ENCODE data around the gene C4orf46. TPM values are rescaled to one million over a fixed set of nuclear protein-coding genes. Genes with fewer than 3 reads are reported as not detected.

Gene C4orf46
- total RNA-seq (2014; rRNA removed; shearing (Covaris generic)) (41.5 and 51.5 TPM in 2 replicates), polyA plus RNA-seq (2016; fragmentation: Nextera tagmentation; extraction: Ambion mirVana) (18.9 and 23.9 TPM in 2 replicates)
- long read RNA-seq, transcript C4orf46-201 (2 exons, 3,521 nt), result major isoform, 11 of 15 reads
- long read RNA-seq, partial matches to known transcripts, result 0 of 15 reads
- long read RNA-seq, other reads (novel, unspliced or antisense), result 4 of 15 reads

- Mint-ChIP-seq H3K4me3 (peak within 1 kb of the TSS; percentile 98), H3K4me1 (peaks cover 14% of the 10 kb centered on the region; the same call in 2 of the 3 replicates), H3K9me3 (no peaks in the 10 kb centered on the region; the same call in 2 of the 3 replicates), H3K36me3 (ENCODE audit: low read depth) (peaks cover 10% of the 10 kb centered on the region), H3K27me3 (ENCODE audit: insufficient read depth, low read depth, poor library complexity) (peaks cover 12% of the 10 kb centered on the region), H3K27ac (peak within 1 kb of the TSS; percentile 98)
- peaks cover 50% of the 10 kb centered on the region for H3K79me2 ChIP-seq (replicated peaks; ENCODE audit: insufficient read depth)
- 0 out of 2 replicates have a peak, but pooled peaks cover 5% of the 10 kb centered on the region for H3K4me1 ChIP-seq (ENCODE audit: insufficient read depth)
- H3K4me2 ChIP-seq, result peak within 1 kb of the TSS; percentile 81
- peak within 1 kb of the TSS; percentile 76 for H3K4me3 ChIP-seq
- H3K27me3 ChIP-seq (ENCODE audit: insufficient read depth), result no peaks in the 10 kb centered on the region
- no peaks in the 10 kb centered on the region; the same call in 1 of the 2 replicates for H4K20me1 ChIP-seq (replicated peaks; ENCODE audit: insufficient read depth)
- peak within 1 kb of the TSS; percentile 84 for H3K27ac ChIP-seq (ENCODE audit: low read depth)
- peak within 1 kb of the TSS; percentile 74 for H2AFZ ChIP-seq
- TF ChIP-seq POLR2AphosphoS5 (IDR thresholded peaks at IDR 0.05; ENCODE audit: low read depth) (peak; percentile 81), NANOG (IDR thresholded peaks at IDR 0.05; ENCODE audit: borderline replicate concordance) (no peak), CTCF (conservative IDR thresholded peaks at IDR 0.05; ENCODE audit: low read depth in 2 of 2) (no peak)
- H3K36me3 ChIP-seq (ENCODE audit: insufficient read depth), result peaks cover 5% of the 10 kb centered on the region; the same call in 1 of the 2 replicates
- peaks cover 5% of the 10 kb centered on the region; the same call in 1 of the 2 replicates for H3F3A ChIP-seq (replicated peaks; ENCODE audit: low read depth)
- ATAC-seq (no peak), DNase-seq (ENCODE audit: low spot score) (no peak)
- no peaks in the 10 kb centered on the region for H3K9me2 ChIP-seq (ENCODE audit: insufficient read depth)
These were observed at the start of gene C4orf46 for GRCh38 chr4:158671665-158671914. TSS of gene C4orf46 (minus strand) at chr4:158671887. CDS start at chr4:158671801, 86 bp downstream.

- H3K4me1 Mint-ChIP-seq, result no peaks in the 10 kb centered on the region
- no peak overlapping the region for H3K27ac Mint-ChIP-seq
- H3K9me3 Mint-ChIP-seq, result no peaks in the 10 kb centered on the region
- peaks cover 87% of the 10 kb centered on the region for H3K36me3 Mint-ChIP-seq (ENCODE audit: low read depth)
- DNase-seq (ENCODE audit: low spot score) (no peak), ATAC-seq (no peak)
- H3K36me3 ChIP-seq (ENCODE audit: insufficient read depth), result peaks cover 76% of the 10 kb centered on the region
- no peak overlapping the region for H3K4me3 ChIP-seq
- no peak overlapping the region for H3K4me2 ChIP-seq
- peaks cover 7% of the 10 kb centered on the region for H4K20me1 ChIP-seq (replicated peaks; ENCODE audit: insufficient read depth)
- no peaks in the 10 kb centered on the region for H3K27me3 Mint-ChIP-seq (ENCODE audit: insufficient read depth, low read depth, poor library complexity)
- H3K4me1 ChIP-seq (ENCODE audit: insufficient read depth), result no peaks in the 10 kb centered on the region
- no peak overlapping the region for H3K4me3 Mint-ChIP-seq
- H3F3A ChIP-seq (replicated peaks; ENCODE audit: low read depth), result no peaks in the 10 kb centered on the region
- H3K27ac ChIP-seq (ENCODE audit: low read depth), result no peak overlapping the region
- H2AFZ ChIP-seq, result no peak overlapping the region
- H3K9me2 ChIP-seq (ENCODE audit: insufficient read depth), result no peaks in the 10 kb centered on the region
- peaks cover 6% of the 10 kb centered on the region for H3K79me2 ChIP-seq (replicated peaks; ENCODE audit: insufficient read depth)
- H3K27me3 ChIP-seq (ENCODE audit: insufficient read depth), result no peaks in the 10 kb centered on the region
- TF ChIP-seq EZH2phosphoT487 (IDR thresholded peaks at IDR 0.05; ENCODE audit: unreplicated experiment) (no peak), POLR2AphosphoS5 (IDR thresholded peaks at IDR 0.05; ENCODE audit: low read depth) (no peak), ZNF462 (CRISPR knock-in tag; IDR thresholded peaks at IDR 0.05) (no peak), JUNB (IDR thresholded peaks at IDR 0.05; ENCODE audit: unreplicated experiment) (no peak), CTCF (conservative IDR thresholded peaks at IDR 0.05; ENCODE audit: low read depth in 2 of 2) (no peak), CREB1 (CRISPR knock-in tag; IDR thresholded peaks at IDR 0.05; ENCODE audit: low read depth) (no peak), STAT1 (IDR thresholded peaks at IDR 0.05; ENCODE audit: unreplicated experiment) (no peak), ZNF114 (CRISPR knock-in tag; IDR thresholded peaks at IDR 0.05) (no peak), ETS1 (IDR thresholded peaks at IDR 0.05) (no peak)
These were observed 44.1 kb upstream of the C4orf46 start for GRCh38 chr4:158715802-158716201.

All from GM23338 (cell line).